Ishikawa (cell line): ENCODE measurements around the gene KRT84.

Experiments used
- EP300 ChIP-seq: IDR thresholded peaks from 2 replicates; pipeline ENCODE4 v1.6.1; 2012; ENCODE audit warnings: borderline replicate concordance
- REST ChIP-seq: IDR thresholded peaks from 2 replicates; pipeline ENCODE4 v1.6.1; 2012; ENCODE audit warnings: low read depth, mild to moderate bottlenecking

- TF ChIP-seq REST (no peak), EP300 (no peak)
These were observed 48.4 kb downstream of the KRT84 start for GRCh38 chr12:52337054-52337453.
